NCI-H2171 (cell line): ENCODE data around the gene ARFRP1.
A peak's percentile ranks its signal among the peaks of the same experiment; 100 is the strongest.
"Not testable (repeated sequence)": the region's sequence is repeated elsewhere in the genome, so short reads cannot be mapped to it uniquely, and the experiment has no call there.

Experiments used
- DNase-seq: peaks from one replicate; lab custom pipeline; 2025; lab: John Stamatoyannopoulos, UW

The ARFRP1 gene

DNA sequence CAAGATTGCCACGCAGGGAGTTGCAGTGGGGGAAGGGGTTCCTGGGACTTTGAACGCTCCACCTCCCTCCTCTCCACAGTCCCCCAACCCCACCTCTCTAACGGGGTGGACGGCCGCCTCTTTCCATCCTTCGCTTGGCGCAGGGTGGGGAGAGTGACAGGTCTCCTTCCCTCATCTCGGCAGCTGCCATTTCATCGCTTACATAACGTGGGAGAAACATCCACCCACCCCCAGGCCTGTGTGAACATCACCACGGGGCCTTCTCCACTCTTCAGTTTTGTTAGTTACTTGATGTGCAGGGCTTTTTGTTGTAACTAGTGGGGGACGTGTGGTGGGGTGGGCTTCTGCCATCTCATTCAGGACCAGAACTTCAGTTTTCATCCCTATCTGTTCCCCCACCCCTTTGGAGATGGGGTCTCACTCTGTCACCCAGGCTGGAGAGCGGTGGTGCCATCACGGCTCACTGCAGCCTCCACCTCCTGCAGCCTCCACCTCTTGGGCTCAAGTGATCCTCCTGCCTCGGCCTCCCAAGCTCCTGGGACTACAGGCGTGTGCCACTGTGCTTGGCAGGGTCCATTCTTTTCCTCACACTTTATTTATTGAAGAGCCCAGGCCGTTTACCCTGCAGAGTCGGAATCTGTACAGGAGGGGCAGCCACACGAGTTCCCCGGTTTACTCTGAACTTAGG, 32.0 kb downstream of the ARFRP1 start:
- DNase-seq: no peak

DNA sequence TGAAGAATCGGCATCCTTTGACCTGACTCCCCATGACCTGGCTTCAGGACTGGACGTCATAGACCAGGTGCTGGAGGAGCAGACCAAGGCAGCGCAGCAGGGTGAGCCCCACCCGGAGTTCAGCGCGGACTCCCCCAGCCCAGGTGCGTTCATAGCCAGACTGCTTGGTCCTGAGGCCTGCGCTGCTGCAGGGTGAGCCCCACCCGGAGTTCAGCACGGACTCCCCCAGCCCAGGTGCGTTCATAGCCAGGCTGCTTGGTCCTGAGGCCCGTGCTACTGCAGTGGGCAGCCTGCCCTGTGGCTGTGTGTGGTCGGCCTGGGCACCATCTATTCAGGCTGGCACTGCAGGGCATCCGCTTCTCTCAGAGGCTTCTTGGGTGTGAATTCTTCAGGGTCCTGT, 33.8 kb downstream of the ARFRP1 start:
- DNase-seq: no peak

DNA sequence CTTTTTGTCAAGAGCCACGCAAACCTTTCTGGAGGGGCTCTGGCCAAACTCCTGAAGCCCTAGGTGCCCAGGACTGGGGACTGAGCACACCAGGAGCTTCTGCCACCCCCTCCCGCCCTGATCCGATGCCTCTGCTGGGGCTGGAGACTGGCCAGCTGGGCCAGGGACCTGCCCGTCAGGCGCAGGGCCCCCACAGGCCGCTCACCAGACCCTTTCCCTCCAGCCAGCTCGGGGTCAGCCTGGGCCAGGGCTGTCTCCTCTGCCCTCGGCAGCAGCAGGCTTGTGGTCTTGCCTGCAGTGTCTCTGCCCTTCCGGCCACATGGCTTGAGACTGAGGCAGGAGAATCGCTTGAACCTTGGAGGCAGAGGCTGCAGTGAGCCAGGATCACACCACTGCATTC, 35.1 kb downstream of the ARFRP1 start:
- no peak for DNase-seq

DNA sequence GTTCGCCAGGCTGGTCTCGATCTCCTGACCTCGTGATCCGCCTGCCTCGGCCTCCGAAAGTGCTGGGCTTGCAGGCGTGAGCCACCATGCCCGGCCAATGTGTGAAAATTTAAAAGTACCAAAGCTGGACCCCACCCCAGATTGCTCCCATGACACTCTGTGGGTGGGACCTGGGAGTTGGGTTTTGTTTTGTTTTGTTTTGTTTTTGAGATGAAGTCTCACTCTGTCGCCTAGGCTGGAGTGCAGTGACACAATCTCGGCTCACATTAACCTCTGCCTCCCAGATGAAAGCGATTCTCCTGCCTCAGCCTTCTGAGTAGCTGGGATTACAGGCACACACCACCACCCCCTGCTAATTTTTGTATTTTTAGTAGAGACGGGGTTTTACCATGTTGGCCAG, 36.1 kb downstream of the ARFRP1 start:
- DNase-seq: not testable (repeated sequence)

DNA sequence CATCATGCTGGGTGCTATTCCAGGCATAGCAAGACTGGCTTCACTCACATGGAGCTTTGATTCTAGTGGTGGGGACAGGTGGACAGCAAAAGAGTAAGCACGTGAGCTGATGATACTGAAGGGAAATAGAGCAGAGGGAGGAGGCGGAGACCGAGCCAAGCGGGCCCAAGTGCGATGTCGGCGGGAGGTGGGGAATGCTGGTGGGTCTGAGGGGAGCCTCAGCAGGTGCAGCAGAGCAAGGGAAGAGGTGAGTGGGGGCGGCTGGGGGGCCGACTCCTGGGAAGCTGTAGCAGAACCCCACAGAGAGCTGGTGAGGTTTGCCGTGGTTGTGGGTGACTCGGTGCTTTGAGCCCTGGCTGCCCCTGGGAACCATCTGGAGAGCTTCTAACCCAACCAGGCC, 39.4 kb downstream of the ARFRP1 start:
- DNase-seq: no peak

DNA sequence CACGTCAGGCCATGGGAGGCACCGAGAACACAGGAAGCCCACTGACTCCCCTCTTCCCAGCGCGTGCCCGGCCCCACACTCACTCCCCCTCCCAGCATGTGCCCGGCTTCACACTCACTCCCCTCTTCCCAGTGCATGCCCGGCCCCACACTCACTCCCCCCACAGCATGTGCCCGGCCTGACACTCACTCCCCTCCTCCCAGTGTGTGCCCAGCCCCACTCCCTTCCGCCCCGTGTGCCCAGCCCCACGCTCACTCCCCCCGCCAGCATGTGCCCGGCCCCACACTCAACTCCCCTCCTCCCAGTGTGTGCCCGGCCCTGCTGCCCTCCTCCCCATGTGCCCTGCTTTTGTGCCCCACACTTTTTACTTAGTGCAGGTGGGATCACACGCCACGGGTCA, 39.9 kb downstream of the ARFRP1 start:
- no peak for DNase-seq

DNA sequence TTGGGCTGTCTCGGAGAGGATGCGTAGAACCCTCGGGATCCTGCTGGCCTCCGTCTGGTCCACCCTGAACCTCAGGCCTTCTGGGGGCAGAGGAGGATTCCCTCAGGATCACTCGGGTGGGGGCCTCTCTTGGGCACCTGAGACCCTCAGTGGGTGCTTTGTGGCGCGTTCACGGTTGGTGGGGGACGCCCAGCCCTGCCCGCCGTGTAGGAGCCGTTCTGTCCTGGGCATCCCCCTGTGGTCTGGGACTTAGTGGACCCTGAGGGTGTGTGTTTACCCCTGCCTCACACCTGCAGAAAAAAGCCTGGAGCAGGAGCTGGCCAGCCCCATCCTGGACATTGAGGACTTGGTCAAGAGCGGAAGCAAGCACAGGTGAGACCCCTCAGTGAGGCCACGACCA, 42.1 kb downstream of the ARFRP1 start:
- no peak for DNase-seq

DNA sequence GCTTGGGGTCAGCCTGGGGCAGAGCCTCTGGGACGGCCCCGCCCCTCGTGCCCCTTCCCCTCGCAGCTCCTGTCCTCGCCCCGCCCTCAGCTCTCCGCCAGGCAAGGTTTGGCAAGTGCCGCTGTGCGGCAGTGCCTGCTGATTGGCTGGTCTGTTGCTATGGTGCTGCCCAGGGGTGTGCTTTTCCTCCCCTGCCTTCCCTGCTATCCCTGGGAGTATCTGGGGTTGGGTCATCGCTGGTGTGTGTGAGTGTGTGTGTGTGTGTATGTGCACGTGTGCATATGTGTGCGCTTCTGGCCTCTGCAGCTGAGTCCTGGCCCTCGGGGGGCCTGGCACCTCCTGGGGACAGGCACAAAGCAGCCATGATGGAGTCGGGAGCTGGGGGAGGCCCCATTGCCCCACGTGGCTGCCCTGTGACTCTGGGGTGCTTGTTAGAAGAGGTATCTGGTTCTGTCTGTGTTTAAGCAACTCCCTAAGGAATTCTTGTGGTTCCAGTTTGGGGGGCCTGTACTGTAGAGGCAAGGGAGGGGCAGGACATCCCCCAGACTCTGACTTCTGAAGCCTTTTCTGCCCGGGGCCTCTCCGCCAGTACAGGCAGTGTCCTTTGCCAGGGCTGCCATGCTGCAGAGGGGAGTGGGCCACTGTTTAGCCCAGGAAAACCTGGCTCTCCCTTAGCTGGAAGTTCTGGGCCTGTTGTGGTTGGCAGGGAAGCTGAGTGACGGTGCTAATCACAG, 42.7 kb downstream of the ARFRP1 start:
- DNase-seq: no peak

DNA sequence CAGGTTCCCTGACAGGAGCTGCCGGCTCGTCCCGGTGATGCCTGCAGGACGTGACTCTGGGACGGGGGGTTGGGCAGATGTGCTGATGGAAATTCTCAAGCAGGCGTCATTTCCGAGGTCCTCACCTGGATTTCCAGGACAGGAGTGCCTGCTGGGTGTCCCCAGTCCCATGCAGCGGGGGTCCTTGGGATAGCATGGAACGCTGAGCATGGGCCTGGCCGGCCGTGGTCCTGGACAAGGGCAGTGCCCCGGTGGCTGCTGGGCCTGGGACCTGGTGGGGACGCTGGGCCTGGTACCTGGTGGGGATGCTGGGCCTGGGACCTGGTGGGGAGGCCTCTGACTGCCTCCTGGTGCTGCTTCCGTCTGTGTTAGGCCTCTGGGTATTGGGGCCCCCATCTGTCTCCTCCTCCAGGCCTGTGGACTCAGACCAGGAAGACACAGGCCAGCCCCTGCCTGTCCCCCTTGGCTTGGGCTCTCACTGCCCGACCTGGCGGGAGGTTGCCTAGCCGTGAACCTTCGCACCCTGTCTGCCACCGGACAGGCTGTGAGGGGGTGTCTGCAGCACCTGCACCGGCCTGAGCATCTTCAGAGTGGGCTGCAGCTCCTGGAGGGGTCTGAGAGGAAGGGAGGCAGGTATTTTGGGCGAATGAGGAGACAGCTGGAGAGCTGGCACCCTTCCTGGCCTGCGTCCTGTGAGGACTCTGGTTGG, 43.5 kb downstream of the ARFRP1 start:
- DNase-seq: no peak

DNA sequence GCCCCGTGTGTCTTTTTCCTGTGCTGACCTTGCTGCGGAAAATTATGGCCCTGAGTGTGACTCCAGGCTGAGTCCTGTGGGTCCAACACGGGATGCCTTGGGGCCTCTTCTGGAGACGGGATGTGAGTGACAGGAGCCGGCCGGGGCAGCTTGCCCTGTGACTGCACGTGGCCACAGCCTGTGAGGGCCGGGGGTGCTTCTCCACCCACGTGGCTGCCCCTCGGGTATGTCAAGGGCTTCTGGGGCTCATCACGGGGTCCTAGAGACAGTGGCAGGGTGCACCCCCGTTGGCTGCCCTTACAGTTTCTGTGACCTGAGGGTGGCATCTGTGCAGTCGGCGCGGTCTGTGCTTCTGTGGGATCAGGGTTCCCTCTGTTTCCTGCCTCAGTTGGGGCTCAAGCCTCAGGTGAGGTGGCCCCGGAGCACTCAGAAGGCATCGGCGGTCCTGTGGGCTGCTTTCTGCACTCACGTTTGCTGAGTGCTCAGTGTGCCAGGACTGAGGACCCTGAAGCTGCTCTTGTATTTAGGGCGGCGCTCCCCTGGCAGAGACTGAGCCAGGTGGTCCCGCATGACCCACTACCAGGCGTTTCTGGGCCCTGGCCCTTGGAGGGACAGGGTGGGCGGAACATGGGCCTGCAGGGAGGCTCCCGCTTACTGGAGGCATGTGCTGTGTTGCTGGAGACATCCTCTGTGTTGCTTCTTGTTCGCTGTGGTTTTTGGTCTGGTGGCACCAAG, 44.3 kb downstream of the ARFRP1 start:
- no peak for DNase-seq

DNA sequence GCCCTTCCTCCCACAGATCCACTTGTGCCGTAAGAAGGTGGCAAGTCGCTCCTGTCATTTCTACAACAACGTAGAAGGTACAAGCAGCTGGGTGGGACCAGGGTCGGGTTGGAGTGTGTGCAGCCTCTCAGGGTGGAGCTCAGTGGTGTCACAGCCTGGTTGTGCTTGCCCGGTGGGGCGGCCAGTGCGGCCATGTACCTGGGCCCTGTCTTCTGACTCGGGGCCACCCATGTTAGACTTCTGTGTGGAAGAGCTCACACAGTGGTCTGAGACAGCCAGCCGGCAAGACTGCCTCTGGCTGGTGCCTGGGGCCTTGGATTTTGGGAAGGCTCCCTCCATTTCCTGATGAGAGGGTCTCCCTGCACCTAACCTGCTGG, 45.0 kb downstream of the ARFRP1 start:
- DNase-seq: no peak

DNA sequence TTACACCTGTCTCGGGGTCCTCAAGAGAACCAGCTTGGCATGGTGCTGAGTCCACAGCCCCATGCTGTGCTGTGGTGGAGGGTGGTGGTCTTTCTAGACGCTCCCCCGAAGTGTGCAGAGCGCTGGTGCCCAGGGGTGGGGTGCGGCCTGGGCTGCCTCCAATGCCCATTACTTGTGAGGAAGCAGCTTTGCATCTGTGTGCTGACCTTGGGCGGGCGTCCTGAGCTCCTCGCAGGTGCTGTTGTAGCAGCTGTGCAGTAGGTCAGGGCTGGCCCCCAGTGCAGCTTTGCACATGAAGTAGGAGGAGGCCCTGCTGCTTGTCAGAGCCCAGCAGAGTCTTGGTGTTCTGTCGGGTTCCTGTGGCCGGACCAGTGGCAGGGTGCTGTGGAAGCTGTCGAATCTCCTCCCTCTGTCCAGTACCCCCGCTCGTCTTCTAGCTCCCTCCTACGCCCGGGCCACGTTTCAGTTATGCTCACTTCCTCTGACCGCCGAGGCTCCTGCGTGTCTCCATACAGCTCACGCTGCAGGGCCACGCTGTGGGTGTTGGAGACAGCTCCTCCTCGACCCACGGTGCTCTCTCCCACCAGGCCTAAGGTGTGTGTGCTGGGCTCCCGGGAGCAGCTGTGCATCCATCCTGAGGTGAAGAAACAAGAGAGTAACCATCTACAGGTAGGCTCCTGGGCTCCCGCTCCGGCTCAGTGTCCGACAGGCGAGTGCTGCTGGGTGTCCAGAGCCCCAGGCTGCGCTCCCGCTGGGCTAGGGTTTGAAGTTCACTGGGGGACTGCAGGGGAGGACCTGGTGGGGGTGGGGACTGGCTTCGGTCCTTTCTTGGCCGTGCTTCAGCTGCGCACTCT, 45.6 kb downstream of the ARFRP1 start:
- DNase-seq: no peak

DNA sequence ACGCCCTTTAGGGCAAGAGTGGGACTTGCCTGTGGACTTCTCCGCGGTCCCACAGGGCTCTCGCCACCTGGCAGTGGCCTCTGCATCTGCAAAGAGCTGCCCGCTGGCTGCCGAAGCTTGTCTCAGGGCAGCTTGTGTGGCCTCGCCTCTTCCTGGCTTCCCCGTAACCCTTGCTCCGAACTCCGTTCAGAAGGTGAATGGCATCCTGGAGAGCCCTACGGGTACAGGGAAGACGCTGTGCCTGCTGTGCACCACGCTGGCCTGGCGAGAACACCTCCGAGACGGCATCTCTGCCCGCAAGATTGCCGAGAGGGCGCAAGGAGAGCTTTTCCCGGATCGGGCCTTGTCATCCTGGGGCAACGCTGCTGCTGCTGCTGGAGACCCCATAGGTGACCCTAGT, 46.7 kb downstream of the ARFRP1 start:
- DNase-seq: no peak

DNA sequence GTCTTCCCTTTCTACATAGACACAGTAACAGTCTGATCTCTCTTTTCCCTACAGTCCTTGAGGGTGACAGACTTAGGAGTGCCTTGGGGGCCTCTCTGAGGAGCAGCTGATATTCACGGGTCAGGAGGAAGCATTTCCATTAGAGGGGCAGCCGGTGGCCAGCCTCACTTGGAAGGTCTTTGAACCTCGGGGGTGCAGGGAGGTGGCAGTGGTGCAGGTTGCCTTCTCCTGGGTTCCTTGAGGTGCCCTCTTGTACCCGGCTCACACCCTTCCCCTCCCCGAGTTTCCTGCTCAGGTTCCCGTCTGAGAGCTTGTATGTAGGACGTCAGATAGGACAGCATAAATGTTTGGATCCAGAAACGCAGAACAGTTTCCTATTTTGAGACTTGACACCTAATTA, 47.2 kb downstream of the ARFRP1 start:
- no peak for DNase-seq

DNA sequence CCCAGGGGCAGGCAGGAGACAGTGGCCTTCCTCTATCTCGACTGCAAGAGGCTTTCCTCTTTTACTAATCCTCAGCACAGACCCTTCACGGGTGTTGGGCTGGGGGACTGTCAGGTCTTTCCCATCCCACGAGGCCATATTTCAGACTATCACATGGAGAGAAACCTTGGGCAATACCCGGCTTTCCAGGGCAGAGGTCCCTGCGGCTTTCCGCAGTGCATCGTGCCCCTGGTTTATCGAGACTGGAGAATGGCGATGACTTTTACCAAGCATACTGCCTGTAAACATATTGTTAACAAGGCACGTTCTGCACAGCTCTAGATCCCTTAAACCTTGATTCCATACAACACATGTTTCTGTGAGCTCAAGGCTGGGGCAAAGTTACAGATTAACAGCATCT, 47.6 kb downstream of the ARFRP1 start:
- not testable (repeated sequence) for DNase-seq

DNA sequence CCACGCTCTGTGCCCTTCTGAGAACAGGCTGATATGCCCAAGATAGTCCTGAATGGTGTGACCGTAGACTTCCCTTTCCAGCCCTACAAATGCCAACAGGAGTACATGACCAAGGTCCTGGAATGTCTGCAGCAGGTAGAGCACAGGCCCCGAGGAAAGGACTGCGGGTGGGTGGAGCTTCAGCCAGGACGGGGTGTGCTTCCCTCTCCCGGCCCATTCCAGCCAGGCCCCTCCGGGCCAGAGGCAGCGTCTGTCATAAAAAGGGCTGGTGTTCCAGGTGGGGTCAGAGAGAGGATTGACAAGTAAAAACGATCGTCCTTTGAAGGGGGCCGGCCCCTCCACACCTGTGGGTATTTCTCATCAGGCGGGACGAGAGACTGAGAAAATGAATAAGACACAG, 48.4 kb downstream of the ARFRP1 start:
- DNase-seq: no peak

DNA sequence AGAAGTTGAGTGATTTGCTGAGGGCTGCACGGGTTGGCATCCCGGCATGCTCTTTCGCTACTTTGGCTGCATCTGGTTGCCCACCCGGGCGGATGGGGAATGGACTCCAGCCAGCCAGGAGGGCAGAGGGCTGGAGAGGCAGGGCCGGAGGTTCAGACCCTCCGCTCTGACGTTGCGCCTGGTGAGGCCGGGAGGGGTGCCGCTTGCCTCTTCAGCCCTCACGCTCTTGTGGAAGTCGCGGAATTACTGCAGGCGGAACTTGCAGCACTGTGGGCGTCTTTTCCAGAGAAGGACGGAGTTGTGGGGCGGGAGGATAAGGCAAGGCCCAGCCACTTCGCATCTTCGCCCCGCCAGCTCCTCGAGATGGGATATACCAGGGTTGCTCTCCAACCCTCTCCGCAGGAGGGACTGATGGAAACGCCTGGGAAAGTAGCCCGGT, 49.0 kb downstream of the ARFRP1 start:
- no peak for DNase-seq

DNA sequence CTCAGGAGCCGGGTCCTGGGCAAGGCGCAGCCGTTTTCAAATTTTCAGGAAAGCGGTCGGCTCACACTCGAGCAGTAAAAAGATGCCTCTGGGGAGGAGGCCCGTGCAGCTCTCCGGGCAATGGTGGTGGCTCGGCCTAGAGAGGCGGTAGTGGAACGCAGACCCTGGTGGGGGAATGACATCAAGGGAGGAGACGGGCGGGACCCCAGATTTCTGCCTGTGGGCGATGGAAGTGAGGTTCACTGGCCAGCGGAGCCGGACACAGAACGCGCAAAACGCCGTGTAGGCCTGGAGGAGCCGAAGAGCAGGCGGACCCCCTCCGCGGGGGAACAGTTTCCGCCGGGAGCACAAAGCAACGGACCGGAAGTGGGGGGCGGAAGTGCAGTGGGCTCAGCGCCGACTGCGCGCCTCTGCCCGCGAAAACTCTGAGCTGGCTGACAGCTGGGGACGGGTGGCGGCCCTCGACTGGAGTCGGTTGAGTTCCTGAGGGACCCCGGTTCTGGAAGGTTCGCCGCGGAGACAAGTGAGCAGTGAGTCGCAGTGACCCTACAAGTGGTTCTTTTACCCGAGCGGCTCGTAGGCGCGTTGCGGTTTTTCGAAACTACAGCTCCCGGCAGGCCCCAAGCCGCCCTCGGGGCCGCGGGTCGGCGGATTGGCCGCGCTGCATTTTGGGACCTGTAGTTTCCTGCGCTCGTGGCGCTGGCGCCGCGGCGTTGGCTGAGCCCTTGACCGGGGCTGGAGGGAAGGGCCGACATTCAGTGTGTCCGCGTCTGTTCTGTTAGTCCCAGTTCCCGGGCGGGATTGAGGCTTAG, 49.6 kb downstream of the ARFRP1 start, which contains the start of gene RTEL1:
RTEL1 (plus strand) TSS at position 376 of the 812 bp plus-strand sequence. CDS start 1,091 bp downstream, outside the sequence.
- DNase-seq: peak; percentile 86

DNA sequence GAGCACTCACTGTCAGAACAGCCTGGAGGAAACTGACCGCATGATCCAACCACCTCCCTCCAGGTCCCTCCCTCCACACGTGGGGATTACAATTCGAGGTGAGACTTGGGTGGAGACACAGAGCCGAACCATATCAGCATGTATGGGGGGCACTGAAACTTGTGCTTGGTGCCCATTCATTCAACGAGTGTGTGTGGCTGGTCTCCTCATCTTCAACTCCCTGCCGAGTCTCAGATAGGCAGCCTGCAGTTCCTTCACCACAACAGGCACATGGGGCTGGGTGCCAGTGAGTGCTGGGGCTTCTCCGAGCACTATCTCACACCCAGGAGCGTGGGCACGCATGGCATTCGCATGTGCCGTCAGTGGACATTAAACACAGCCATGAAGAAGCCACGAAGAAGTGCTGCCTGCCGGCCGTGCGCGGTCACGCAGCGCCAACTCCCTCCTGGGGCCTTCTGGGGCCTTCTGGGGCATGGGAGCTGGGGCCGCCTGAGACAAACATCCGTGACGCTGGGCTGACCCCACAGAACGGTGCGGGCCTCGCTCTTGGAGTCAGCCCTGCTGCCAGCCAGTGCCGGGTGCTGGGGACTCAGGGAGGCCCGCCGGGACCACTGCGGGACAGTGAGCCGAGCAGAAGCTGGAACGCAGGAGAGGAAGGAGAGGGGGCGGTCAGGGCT, 50.4 kb downstream of the ARFRP1 start:
- no peak for DNase-seq

DNA sequence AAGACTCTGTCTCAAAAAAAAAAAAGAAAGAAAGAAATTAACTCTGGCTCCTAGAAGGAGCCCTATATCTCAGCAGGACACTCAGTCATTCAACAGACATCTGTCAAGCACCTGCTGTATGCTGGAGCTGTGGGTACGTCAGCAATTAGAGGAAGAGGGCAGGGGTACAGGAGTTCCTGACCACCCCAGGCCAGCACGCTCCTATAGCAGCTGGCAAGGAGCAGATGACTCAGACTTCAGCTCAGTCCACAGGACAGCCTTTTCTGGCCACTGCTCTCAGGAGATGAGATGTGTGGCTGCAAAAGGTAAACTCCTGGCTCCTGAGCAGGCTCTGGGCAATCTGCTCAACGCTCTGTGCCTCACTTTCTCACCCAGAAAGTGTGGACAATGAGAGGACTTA, 51.3 kb downstream of the ARFRP1 start:
- no peak for DNase-seq
